Activated T-cell treated with anti-CD3 and anti-CD28 coated beads, Interleukin-2, amount 50 U/mL, for 48 hours (primary cell): ENCODE measurements around the gene TSSC4.

Source experiments
- DNase-seq, 2 experiments: peaks; one replicate each; pipeline ENCODE4 v3.0.0-alpha.2; 2020

Gene TSSC4

GRCh38 chr11:2420502-2421225 is 20.1 kb downstream of the TSSC4 start:
- peak; percentile 77 to 84 for DNase-seq

- DNase-seq, result no peak
These were observed 20.9 kb downstream of the TSSC4 start for GRCh38 chr11:2421226-2421994.

GRCh38 chr11:2421996-2422395 is 21.4 kb downstream of the TSSC4 start:
- no peak for DNase-seq

GRCh38 chr11:2422461-2423156 is 22.1 kb downstream of the TSSC4 start:
- no peak for DNase-seq

- no peak for DNase-seq
These were observed 22.8 kb downstream of the TSSC4 start for GRCh38 chr11:2423157-2424025.

GRCh38 chr11:2424811-2425495 is 24.4 kb downstream of the TSSC4 start:
- no peak for DNase-seq

- DNase-seq, result no peak
These were observed 25.0 kb downstream of the TSSC4 start for GRCh38 chr11:2425506-2425905.

- DNase-seq, result no peak
These were observed 25.7 kb downstream of the TSSC4 start for GRCh38 chr11:2426221-2426620.

- DNase-seq, result no peak
These were observed 26.4 kb downstream of the TSSC4 start for GRCh38 chr11:2426826-2427521.

GRCh38 chr11:2427721-2428321 is 27.3 kb downstream of the TSSC4 start:
- DNase-seq, result no peak

- peak; percentile 91 to 92 for DNase-seq
These were observed 27.8 kb downstream of the TSSC4 start for GRCh38 chr11:2428322-2428795.

- DNase-seq, result no peak
These were observed 30.8 kb downstream of the TSSC4 start for GRCh38 chr11:2431395-2431794.

GRCh38 chr11:2432171-2432621 is 31.6 kb downstream of the TSSC4 start:
- no peak for DNase-seq

GRCh38 chr11:2432628-2433071 is 32.1 kb downstream of the TSSC4 start:
- no peak for DNase-seq

- no peak for DNase-seq
These were observed 32.8 kb downstream of the TSSC4 start for GRCh38 chr11:2433106-2433925.

- DNase-seq, result no peak
These were observed 33.5 kb downstream of the TSSC4 start for GRCh38 chr11:2434008-2434407.

GRCh38 chr11:2434506-2435255 is 34.1 kb downstream of the TSSC4 start:
- no peak for DNase-seq

GRCh38 chr11:2435288-2436012 is 34.9 kb downstream of the TSSC4 start:
- no peak for DNase-seq
